A172 (cell line): ENCODE data around the gene SGSM1. TPM values are rescaled to one million over a fixed set of nuclear protein-coding genes. Genes with fewer than 3 reads are reported as not detected.

ENCODE experiments used
- DNase-seq: peaks from one replicate; pipeline ENCODE4 v3.0.0-alpha.2; 2015; ENCODE audit warnings: low spot score
- total RNA-seq: library from RNA; depleted of rRNA; stranded (reverse); fragments of >200 nt; shearing (Covaris generic); gene quantifications from 2 replicates; pipeline ENCODE4 v1.2.3, GENCODE V29; 2014

Gene SGSM1
- total RNA-seq, 1 experiment from 2014 or later = not detected

GRCh38 chr22:24803064-24803542, 2.9 kb upstream of the SGSM1 start:
- peak; percentile 5 for DNase-seq

- DNase-seq = no peak
Observed at GRCh38 chr22:24806663-24807001, 621 bp downstream of the SGSM1 start.

GRCh38 chr22:24807284-24807950, 1.4 kb downstream of the SGSM1 start:
- no peak for DNase-seq

DNA sequence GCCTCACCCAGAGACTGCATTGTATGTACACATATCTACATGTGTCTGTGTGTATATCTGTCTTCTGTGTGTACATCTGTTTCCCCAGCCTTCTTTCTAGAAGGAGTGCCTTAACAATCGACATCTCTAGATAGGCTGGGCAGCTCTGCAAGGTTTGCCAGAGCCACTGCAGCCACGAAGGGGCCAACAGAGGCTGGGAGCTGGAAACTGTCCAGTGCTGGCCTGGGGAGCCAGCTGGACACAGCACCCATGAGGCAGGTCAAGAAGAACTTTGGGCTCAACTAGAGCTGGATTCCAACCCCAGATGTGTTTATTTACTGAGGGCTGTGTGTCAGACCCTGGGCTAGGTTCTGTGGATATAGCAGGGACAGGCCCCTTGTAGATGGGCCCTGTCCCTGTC, 3.3 kb downstream of the SGSM1 start:
- no peak for DNase-seq

- peak; percentile 5 for DNase-seq
Observed at GRCh38 chr22:24810043-24810749, 4.2 kb downstream of the SGSM1 start.

DNA sequence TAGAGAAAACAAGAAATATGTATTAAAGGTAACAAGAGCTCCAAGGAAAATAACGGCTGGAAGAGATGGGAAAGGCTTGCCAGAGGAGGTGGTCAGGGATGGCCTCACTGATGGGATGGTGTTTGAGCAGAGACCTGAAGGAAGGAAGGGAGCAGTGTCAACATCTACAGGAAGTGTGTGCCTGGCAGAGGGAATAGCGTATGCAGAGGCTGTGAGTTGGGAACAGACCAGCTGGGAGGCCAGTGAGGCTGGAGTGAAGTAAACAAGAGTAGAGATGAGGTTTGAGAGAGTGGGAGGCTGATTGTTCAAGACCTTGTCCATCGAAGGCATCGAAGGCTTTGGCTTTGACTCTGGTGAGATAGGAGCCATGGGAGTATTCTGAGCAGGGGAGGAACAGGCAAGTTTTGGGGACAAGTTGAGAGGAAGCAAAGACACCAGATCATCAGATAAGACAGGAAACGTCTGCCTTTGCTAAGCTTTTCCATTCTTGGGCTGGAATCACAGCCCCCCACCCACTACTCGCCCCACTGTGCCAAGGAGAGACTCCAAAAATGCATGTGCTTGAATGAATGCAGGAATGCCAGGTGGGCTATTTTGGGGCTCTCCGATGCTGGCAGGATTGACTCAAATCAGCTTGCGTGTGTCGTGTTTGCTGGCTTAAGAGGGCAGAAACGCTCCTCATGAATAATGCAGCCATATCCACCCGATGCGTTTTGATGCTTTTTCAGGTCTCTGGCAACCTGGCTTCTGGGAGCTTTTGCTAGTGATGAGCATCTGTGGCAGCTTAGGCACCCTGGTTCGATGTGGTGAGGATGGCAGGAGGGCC, 7.2 kb downstream of the SGSM1 start:
- DNase-seq = no peak

DNA sequence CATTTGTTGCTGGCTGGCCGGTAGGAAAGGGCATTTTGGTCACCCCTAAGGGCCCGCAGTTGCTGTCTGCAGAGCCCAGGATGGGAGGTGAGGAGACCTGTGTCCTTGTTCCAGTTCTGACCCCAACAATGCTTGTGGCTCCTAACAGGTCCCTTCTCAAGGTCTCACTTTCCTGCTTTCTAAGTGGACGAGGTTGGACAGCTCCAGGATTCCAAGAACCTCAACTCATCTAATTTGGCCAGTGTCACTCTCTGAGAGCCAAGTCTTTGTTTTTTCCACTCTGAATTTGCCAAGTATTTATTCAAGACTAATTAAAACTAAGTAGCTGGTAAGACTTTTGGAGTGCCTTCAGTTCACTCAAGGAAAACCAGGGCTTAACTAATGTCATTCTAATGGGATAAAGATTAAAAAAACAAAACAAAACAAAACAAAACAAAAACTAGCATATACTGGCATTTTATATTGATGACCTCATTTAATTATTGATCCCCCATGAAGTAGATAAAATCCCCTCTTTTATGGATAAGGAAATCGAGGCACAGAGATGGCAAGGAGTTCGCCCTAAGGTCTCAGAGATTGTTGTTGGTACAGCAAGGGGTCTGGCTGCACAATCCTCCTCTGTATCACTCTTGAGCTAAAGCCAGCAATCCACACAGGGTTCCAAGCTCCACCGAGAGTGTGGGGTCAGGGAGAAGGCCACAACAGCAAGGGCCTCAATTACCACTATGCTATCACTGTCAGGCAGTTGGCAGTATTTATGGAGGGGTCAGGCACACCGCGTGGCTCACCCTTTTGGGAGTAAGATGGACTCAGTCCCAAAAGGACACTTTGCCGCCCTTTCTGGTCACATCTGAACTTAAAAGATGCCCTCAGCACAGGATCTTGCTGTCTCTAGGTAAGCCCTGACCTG, 8.1 kb downstream of the SGSM1 start:
- DNase-seq = no peak

DNA sequence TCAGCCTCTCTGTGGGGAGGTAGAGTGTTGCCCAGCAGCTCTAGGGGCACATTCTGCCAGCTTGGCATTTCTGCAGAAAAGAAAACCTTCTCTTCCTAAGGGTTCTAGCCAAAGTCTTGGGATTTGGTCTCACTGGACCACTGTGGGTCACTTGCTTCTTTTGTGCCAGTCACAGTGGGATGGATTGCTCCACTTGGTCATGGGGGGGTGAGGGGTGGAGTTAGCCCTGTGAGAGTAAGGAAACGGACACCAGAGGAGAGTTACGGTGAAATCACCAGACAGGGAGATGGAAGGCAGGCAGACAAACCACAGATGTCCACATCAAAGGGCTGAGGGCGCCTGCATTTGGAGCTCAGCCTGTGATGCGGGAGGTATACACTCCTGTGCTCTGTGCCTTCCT, 10.8 kb downstream of the SGSM1 start:
- DNase-seq = no peak

- no peak for DNase-seq
Observed at GRCh38 chr22:24819487-24819886, 13.5 kb downstream of the SGSM1 start.

GRCh38 chr22:24819911-24820461, 14.0 kb downstream of the SGSM1 start:
- no peak for DNase-seq

- no peak for DNase-seq
Observed at GRCh38 chr22:24822471-24822870, 16.5 kb downstream of the SGSM1 start.

- no peak for DNase-seq
Observed at GRCh38 chr22:24823787-24824186, 17.8 kb downstream of the SGSM1 start.

- DNase-seq = no peak
Observed at GRCh38 chr22:24824250-24824649, 18.2 kb downstream of the SGSM1 start.

- no peak for DNase-seq
Observed at GRCh38 chr22:24824915-24825314, 18.9 kb downstream of the SGSM1 start.

DNA sequence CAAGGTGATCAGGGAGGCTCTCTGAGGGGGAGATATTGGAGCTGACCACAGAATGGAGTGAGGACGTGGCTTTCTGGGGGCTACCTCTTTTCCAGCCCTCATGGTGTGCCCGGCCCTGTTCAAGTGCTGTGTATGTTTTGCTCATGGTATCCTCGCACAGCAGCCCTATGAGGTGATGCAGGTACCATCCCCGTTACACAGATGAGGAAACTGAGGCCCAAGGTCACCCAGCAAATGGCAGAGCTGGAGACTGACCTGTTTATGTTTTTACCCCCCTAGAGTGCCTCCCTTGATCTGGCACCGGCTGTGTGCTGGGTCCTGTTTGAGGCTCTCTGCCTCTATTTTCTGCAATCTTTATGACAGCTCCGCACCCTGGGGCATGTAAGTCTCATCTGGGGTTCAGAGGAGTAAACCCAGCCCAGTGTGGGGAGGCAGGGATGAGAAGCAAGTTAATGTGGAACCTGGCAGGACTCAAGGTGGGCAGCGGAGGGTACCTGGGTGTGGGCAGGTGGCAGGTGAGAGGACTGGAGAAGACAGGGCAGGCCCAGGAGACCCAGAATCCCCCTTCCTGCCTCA, 20.8 kb downstream of the SGSM1 start:
- DNase-seq = no peak

- no peak for DNase-seq
Observed at GRCh38 chr22:24827296-24827695, 21.3 kb downstream of the SGSM1 start.

GRCh38 chr22:24830205-24830979, 24.4 kb downstream of the SGSM1 start:
- no peak for DNase-seq

DNA sequence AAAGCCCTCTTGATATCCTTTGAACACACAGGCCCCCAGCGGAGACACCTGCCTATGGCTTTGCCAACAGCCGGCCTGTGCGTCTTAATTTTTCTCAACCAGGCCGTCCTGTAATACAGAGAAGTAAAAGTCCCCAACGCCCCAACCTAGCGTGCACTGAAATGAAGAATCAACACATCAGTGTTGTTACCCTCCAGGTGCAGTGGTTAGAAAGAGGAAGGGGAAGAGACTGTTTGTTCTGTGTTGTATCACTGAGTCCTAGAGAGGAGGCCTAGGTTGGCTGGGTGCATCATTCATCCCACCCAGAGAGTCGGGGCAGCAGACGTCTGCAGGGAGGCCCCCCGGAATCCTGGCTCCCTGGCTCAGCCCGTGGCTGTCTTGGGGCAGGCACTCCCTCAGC, 25.7 kb downstream of the SGSM1 start:
- DNase-seq = no peak

GRCh38 chr22:24833881-24834495, 28.0 kb downstream of the SGSM1 start:
- no peak for DNase-seq
